Omental fat pad (tissue), 4 donors: ENCODE data around the gene MYO1F. TPM values are rescaled to one million over a fixed set of nuclear protein-coding genes. Genes with fewer than 3 reads are reported as not detected.

Experiments
- ATAC-seq: fragments of 150-250 bp; one replicate; pipeline ENCODE4 v1.9.1; 2016; ENCODE audit warnings: mild to moderate bottlenecking, moderate library complexity; ENCODE audit not compliant: low FRiP score
- DNase-seq: peaks from one replicate; pipeline ENCODE4 v3.0.0-alpha.2; 2019; ENCODE audit warnings: low spot score
- total RNA-seq, 4 donors: library from RNA; depleted of rRNA; stranded (reverse); fragments of >200 nt; gene quantifications; one replicate each; pipeline ENCODE4 v1.1.0, GENCODE V29; 2016
- TF ChIP-seq, protein P1 (sequence below), 3 donors: fragments of 450-650 bp; IDR thresholded peaks; one replicate each; pipeline ENCODE4 v1.5.1; 2016 to 2017; ENCODE audit warnings: antibody characterized with exemption in 3 of 3, mild to moderate bottlenecking in 3 of 3, moderate library complexity in 2 of 3

Gene MYO1F
- total RNA-seq, 4 donors from 2014 or later: 13.9 to 86.7 (median 39.9) TPM

DNA sequence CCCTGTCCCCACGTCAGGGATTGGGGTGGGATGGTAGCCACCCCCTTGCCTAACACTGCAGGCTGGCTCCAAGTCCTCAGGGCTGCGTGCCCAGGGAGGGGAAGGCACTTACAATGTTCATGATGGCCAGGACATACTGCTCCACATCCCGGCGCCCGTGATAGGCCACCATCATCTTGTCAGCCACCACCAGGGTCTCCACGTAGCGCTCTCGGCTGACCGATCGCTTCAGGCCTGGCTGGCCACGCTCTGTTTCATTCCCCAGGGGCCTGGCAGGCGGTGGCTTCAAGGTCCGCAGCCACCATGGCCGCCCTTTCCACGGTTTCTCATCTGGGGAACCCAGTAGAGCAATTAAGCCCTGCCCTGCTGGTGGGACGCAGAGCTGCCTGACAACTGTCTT lies 23.6 kb upstream of the MYO1F start:
- TF ChIP-seq, protein P1, sequence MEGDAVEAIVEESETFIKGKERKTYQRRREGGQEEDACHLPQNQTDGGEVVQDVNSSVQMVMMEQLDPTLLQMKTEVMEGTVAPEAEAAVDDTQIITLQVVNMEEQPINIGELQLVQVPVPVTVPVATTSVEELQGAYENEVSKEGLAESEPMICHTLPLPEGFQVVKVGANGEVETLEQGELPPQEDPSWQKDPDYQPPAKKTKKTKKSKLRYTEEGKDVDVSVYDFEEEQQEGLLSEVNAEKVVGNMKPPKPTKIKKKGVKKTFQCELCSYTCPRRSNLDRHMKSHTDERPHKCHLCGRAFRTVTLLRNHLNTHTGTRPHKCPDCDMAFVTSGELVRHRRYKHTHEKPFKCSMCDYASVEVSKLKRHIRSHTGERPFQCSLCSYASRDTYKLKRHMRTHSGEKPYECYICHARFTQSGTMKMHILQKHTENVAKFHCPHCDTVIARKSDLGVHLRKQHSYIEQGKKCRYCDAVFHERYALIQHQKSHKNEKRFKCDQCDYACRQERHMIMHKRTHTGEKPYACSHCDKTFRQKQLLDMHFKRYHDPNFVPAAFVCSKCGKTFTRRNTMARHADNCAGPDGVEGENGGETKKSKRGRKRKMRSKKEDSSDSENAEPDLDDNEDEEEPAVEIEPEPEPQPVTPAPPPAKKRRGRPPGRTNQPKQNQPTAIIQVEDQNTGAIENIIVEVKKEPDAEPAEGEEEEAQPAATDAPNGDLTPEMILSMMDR (IDR thresholded peaks at IDR 0.05): no peak
- no peak for DNase-seq
- no peak for ATAC-seq

DNA sequence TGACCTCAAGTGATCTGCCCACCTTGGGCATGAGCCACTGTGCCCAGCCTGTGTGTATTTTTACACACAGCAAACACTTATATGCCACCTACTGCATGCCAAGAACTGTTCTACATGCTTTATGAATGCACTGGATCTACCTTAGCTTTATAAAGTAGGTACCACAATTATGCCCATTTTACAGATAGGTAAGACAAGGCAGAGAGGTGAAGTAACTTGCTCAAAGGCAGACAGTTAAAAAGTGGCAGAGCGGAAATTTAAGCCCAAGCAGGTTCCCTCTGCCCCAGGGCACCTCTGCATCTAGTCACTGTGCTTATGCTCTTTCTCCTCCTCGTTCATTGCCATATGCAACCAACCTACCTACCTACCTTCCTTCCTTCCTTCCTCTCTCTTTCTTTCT lies 22.8 kb upstream of the MYO1F start:
- TF ChIP-seq, protein P1 (IDR thresholded peaks at IDR 0.05): no peak
- no peak for ATAC-seq
- no peak for DNase-seq

DNA sequence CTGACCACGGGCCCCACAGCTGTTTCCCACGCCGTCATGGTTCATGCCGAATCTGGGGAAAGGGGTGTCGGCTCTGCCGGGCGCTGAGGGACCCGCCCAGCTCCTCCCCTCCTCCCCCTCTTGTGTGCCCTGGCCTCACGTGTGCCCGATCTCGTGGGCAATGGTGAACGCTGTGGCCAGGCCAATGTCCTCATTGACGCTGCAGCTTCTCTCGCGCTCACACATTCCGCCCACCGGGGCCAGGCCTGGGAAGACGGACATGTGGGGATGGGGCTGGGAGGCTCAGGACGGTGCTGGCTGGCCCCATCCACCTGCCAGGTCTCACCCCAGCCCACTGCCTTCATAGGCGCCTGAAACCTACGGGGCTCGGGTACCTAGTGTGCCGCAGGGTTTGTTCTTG lies 18.9 kb upstream of the MYO1F start:
- ATAC-seq (no peak), DNase-seq (no peak)
- TF ChIP-seq, protein P1 (IDR thresholded peaks at IDR 0.05): no peak

DNA sequence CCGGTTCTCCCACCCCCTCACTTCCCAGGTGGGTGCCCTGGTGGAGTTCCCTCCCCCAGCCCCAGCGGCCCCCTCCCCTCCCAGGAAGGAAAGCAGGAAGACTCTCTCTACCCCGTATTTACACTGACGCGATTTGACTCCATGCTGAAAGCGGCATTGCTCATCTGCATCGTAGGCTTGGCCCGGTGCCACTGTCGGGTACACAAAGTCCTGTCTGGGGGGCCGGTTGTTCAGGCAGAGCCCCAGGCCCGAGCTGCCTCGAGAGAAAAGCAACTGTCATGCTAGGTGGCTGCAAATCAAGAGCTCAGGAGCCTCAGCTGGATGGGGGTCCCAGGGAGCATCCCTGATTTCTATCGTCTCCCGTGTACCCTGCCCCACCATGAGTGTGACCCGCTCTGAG lies 18.4 kb upstream of the MYO1F start:
- DNase-seq (no peak), ATAC-seq (no peak)
- TF ChIP-seq, protein P1 (IDR thresholded peaks at IDR 0.05): no peak

DNA sequence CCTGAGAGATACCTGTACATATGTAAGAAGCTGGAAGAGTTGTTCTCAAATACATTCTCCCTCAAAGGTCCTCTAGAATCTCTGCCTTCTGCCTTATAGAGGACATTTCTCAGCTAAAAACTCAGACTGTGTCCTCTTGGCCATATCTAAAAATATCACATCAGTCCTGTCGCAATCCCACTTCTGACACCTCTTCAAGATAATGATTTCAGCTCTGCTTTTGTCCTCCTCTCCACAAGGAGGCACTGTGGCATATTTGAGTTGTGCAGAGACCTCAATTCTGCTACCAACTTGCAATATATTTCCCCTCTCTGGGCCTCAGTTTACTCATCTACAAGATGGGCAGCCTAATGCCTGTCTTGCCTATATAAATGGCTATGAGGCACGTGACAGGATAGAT lies 16.7 kb upstream of the MYO1F start:
- TF ChIP-seq, protein P1 (IDR thresholded peaks at IDR 0.05): no peak
- DNase-seq (no peak), ATAC-seq (no peak)

DNA sequence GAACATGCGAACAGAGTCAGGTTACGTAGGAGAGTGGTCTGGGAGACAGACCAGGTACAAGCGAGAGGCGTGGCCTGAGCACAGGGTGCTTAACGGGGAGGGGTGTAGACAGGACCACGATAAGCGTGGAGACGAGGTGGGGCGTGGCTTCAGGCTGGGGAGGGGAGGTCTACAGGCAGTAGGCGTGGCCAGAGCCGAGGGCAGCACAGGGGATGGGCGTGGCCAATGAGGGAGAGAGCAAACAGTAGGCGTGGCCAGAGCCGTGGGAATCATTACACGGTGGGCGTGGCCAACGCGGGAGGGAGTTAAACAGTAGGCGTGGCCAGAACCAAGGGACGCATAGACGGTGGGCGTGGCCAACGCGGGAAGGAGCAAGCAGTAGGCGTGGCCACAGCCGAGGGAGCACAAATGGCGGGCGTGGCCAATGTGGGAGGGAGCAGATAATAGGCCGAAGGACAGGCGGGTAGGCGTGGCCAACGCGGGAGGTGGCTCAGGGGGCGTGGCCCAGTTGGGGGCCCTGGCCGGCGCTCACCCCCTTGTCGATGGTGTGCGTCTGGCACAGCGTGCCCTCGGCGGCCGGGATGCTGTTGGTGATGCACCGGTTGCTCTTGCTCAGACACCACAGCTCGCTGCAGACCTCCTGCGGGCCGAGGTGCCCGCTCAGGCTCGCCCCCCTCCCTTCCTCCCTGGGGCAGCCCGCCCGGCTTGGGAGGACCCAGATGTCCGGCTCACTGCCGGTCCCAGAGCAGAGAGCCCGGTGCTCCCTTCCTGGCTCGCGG lies 15.2 kb upstream of the MYO1F start:
- DNase-seq: peak; percentile 100
- ATAC-seq: peak; percentile 93
- TF ChIP-seq, protein P1 (IDR thresholded peaks at IDR 0.05): no peak

DNA sequence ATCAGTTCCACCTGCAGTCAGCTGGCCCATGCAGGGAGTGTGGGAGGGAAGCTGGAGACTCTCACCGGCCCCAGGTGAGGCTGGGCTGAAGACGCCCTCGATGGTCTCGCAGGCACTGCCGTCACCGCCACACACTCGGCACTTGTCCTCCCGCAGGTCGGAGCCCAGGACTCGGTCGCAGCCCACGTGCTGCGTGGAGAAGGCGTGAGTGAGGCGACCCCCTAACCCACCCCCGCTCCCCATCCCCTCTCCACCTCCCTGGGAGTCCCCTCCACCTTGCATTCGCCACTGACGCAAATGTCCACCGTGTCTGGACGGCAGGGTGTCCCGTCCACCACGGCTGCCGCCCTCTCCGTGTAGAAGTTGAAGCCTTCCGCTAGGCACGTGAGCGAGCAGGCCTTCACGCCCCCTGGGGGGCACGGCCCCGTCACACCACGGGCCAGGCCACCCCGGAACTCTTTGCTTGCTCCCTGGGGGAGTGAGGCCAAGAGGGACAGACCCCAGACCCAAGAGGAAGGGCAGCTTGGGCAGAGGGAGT lies 12.0 kb upstream of the MYO1F start:
- ATAC-seq: no peak
- no peak for DNase-seq
- TF ChIP-seq, protein P1 (IDR thresholded peaks at IDR 0.05): no peak
